ENCODE results near the gene SCYL2.

- TF ChIP-seq, protein P1, sequence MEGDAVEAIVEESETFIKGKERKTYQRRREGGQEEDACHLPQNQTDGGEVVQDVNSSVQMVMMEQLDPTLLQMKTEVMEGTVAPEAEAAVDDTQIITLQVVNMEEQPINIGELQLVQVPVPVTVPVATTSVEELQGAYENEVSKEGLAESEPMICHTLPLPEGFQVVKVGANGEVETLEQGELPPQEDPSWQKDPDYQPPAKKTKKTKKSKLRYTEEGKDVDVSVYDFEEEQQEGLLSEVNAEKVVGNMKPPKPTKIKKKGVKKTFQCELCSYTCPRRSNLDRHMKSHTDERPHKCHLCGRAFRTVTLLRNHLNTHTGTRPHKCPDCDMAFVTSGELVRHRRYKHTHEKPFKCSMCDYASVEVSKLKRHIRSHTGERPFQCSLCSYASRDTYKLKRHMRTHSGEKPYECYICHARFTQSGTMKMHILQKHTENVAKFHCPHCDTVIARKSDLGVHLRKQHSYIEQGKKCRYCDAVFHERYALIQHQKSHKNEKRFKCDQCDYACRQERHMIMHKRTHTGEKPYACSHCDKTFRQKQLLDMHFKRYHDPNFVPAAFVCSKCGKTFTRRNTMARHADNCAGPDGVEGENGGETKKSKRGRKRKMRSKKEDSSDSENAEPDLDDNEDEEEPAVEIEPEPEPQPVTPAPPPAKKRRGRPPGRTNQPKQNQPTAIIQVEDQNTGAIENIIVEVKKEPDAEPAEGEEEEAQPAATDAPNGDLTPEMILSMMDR (conservative IDR thresholded peaks at IDR 0.05) = no peak
- no peak for TF ChIP-seq EZH2 (IDR thresholded peaks at IDR 0.05; ENCODE audit: low read depth)
Measured at GRCh38 chr12:100266835-100267602, at the start of gene SCYL2, which contains the start of gene DEPDC4.
